GM12878 (cell line): ENCODE results near the gene UNKL. TPM values are rescaled to one million over a fixed set of nuclear protein-coding genes. Genes with fewer than 3 reads are reported as not detected.

ENCODE experiments used
- CREM ChIP-seq: IDR thresholded peaks from 2 replicates; pipeline ENCODE4 v1.6.1; 2014; ENCODE audit warnings: antibody characterized with exemption, low read depth
- FOXM1 ChIP-seq: IDR thresholded peaks from 2 replicates; pipeline ENCODE4 v1.6.1; 2012; ENCODE audit warnings: low read depth, mild to moderate bottlenecking, inconsistent platforms, low read length, moderate library complexity
- RB1 ChIP-seq: fragments of 450-650 bp; formaldehyde crosslinking; IDR thresholded peaks from 2 replicates; pipeline ENCODE4 v1.6.1; 2017; ENCODE audit warnings: mild to moderate bottlenecking, borderline replicate concordance
- SKIL ChIP-seq: fragments of 450-650 bp; IDR thresholded peaks from 2 replicates; pipeline ENCODE4 v1.6.1; 2017; ENCODE audit warnings: mild to moderate bottlenecking, low read depth, inconsistent platforms; ENCODE audit not compliant: poor library complexity, severe bottlenecking
- polyA plus RNA-seq, 11 experiments: library from polyadenylated mRNA; depleted of rRNA in 4 of 11; unstranded in 6 of 11; stranded (reverse) in 5 of 11; fragments of >200 nt; fragmentation: Nextera tagmentation in 4 of 11; fragmentation: Illumina TruSeq in 1 of 11; extraction: Ambion mirVana in 4 of 11; extraction: Trizol in 1 of 11; gene quantifications; 1 replicate in 1 of 11; 2 replicates in 10 of 11; pipeline versions ENCODE4 v1.2.1 to v1.2.3, GENCODE V29; 2011 to 2016; ENCODE audit warnings: inconsistent platforms in 2 of 11, missing spikeins in 2 of 11, low read depth in 1 of 11
- total RNA-seq, 4 experiments: library from RNA; depleted of rRNA in 3 of 4; stranded (reverse); fragments of >200 nt in 3 of 4; fragmentation: Illumina TruSeq in 1 of 4; extraction: Trizol in 1 of 4; gene quantifications; 2 replicates each; pipeline versions ENCODE4 v1.2.1 to v1.2.3, GENCODE V29; 2013 to 2021
- TF ChIP-seq, protein P1 (sequence below): fragments of 150-350 bp; IDR thresholded peaks from 2 replicates; pipeline ENCODE4 v1.6.1; 2016; ENCODE audit warnings: low read depth, low read length
- TF ChIP-seq, protein P2 (sequence below): fragments of 450-650 bp; formaldehyde crosslinking; IDR thresholded peaks from 2 replicates; pipeline ENCODE4 v1.5.0; 2022; ENCODE audit warnings: mild to moderate bottlenecking, missing genetic modification characterization
- TF ChIP-seq, protein P3 (sequence below): IDR thresholded peaks from 2 replicates; pipeline ENCODE4 v1.6.1; 2012; ENCODE audit warnings: low read depth, low read length, improper control_type of control experiment

Gene UNKL
- total and polyA plus RNA-seq, 10 of the 15 experiments (the other 5 are each of a cell fraction or from before 2014, with no cell fraction given), result 0.40 to 21.6 (median 9.1) TPM

DNA sequence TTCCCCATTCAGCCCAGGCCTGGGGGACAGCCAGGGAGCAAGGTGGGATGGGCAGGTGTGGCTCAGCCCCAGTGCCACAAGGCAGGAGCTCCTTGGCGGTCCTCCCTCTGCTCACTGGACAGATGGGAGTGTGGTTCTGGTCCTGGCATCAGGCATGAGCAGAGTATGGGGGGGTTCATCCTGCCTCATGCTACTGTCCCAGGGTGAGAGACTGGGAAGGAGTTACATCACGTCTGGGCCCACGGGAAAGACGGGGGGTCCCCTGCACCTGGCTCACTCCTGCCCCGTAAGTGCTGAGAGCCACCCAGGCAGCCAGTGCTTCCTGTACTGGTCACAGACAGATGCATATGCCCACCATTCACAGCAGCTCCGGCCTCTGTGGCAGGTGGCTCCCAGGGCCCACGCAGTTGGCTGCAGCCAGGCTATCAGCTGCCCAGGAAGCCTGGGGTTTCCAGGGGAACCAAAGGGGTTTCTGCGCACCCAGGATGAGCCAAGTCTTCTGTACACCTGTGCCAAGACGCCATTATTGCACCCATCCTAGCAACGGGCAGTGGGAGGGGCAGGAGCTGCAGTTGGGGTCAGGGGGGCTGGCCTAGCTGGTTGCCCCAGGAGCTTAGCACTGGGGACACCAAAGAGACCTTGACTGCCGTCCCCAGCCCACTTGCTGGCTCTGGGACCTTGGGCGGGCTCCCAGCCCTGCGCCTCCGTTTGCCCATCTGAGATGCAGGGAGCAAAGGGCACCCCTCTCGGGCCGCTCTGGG is 79.1 kb downstream of the UNKL start (continued):
- TF ChIP-seq, protein P1, sequence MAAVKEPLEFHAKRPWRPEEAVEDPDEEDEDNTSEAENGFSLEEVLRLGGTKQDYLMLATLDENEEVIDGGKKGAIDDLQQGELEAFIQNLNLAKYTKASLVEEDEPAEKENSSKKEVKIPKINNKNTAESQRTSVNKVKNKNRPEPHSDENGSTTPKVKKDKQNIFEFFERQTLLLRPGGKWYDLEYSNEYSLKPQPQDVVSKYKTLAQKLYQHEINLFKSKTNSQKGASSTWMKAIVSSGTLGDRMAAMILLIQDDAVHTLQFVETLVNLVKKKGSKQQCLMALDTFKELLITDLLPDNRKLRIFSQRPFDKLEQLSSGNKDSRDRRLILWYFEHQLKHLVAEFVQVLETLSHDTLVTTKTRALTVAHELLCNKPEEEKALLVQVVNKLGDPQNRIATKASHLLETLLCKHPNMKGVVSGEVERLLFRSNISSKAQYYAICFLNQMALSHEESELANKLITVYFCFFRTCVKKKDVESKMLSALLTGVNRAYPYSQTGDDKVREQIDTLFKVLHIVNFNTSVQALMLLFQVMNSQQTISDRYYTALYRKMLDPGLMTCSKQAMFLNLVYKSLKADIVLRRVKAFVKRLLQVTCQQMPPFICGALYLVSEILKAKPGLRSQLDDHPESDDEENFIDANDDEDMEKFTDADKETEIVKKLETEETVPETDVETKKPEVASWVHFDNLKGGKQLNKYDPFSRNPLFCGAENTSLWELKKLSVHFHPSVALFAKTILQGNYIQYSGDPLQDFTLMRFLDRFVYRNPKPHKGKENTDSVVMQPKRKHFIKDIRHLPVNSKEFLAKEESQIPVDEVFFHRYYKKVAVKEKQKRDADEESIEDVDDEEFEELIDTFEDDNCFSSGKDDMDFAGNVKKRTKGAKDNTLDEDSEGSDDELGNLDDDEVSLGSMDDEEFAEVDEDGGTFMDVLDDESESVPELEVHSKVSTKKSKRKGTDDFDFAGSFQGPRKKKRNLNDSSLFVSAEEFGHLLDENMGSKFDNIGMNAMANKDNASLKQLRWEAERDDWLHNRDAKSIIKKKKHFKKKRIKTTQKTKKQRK, result no peak
- no peak for TF ChIP-seq FOXM1
- TF ChIP-seq, protein P2, sequence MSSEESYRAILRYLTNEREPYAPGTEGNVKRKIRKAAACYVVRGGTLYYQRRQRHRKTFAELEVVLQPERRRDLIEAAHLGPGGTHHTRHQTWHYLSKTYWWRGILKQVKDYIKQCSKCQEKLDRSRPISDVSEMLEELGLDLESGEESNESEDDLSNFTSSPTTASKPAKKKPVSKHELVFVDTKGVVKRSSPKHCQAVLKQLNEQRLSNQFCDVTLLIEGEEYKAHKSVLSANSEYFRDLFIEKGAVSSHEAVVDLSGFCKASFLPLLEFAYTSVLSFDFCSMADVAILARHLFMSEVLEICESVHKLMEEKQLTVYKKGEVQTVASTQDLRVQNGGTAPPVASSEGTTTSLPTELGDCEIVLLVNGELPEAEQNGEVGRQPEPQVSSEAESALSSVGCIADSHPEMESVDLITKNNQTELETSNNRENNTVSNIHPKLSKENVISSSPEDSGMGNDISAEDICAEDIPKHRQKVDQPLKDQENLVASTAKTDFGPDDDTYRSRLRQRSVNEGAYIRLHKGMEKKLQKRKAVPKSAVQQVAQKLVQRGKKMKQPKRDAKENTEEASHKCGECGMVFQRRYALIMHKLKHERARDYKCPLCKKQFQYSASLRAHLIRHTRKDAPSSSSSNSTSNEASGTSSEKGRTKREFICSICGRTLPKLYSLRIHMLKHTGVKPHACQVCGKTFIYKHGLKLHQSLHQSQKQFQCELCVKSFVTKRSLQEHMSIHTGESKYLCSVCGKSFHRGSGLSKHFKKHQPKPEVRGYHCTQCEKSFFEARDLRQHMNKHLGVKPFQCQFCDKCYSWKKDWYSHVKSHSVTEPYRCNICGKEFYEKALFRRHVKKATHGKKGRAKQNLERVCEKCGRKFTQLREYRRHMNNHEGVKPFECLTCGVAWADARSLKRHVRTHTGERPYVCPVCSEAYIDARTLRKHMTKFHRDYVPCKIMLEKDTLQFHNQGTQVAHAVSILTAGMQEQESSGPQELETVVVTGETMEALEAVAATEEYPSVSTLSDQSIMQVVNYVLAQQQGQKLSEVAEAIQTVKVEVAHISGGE, result no peak
- TF ChIP-seq, protein P3, sequence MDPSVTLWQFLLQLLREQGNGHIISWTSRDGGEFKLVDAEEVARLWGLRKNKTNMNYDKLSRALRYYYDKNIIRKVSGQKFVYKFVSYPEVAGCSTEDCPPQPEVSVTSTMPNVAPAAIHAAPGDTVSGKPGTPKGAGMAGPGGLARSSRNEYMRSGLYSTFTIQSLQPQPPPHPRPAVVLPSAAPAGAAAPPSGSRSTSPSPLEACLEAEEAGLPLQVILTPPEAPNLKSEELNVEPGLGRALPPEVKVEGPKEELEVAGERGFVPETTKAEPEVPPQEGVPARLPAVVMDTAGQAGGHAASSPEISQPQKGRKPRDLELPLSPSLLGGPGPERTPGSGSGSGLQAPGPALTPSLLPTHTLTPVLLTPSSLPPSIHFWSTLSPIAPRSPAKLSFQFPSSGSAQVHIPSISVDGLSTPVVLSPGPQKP, result no peak
- TF ChIP-seq CREM, result no peak
- TF ChIP-seq RB1, result no peak
- TF ChIP-seq SKIL, result no peak
